ENCODE data around the gene CLEC19A. TPM values are rescaled to one million over a fixed set of nuclear protein-coding genes. Genes with fewer than 3 reads are reported as not detected.
A peak's percentile ranks its signal among the peaks of the same experiment; 100 is the strongest.
"Not testable (repeated sequence)": the region's sequence is repeated elsewhere in the genome, so short reads cannot be mapped to it uniquely, and the experiment has no call there.

The CLEC19A gene
- total RNA-seq, 1 donor from 2014 or later = 2.9 TPM

DNA sequence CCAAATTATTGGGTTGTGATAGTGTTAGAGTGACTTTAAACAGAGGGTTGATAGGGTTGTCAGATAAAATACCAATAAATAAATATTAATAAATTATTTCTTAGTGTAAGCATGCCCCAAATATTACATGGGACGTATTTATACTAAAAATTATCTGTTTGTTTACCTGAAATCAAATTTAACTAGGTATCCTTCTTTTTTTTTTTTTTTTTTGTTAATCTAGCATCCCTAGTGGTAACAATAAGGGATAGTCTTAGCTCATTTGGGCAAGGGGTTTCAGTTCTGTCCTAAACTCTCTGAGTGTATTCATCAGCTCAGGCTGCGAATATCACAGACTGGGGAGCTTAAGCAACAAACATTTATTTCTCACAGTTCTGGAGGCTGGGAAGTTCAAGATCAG is 1.3 kb downstream of the CLEC19A start:
- DNase-seq (ENCODE audit: low spot score) = no peak

GRCh38 chr16:19287241-19287640 is 1.7 kb downstream of the CLEC19A start:
- no peak for DNase-seq (ENCODE audit: low spot score)

DNA sequence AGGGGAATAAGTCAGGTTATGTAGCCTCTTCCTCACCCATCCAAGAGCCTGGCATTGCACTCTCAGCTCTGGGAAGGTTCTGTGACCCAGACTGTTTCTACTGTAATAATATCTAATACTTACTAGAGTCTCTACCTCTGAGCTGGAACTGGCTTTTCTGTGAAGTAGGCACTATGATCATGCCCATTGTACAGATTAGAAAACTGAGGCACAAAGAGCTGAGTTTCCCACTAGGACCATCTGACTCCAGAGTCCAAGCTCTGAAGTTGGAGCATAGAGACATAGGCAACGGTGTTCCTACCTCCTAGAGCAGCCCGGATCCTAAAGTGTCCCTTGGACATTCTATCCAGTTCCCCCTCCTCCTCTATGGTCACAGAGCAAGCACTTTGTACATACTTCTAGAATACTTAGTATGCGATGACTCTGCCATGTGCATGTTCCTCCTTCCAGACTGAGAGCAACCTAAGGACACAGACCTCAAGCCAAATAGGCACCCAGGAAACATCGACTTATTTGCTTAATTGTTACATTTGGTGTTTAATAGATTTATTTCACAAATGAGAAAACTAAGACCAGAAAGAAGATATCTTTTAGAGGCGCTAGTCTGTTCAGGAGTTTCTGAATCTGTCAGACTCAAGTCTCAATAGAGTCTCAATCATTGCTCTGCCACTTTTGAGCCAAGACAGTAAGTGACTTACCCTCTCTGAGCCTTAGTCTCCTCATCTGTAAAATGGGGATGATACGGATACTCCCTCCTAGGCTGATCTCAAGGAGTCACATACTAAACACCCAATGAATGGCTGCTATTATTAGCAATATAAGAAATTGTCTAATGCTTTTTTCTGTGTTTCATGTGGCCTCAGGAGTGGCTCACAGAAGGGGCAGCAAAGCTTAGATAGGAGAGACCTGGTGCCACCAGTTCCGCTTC is 3.6 kb downstream of the CLEC19A start:
- DNase-seq (ENCODE audit: low spot score) = no peak

- DNase-seq (ENCODE audit: low spot score) = no peak
Observed at GRCh38 chr16:19289811-19290485, 4.4 kb downstream of the CLEC19A start.

DNA sequence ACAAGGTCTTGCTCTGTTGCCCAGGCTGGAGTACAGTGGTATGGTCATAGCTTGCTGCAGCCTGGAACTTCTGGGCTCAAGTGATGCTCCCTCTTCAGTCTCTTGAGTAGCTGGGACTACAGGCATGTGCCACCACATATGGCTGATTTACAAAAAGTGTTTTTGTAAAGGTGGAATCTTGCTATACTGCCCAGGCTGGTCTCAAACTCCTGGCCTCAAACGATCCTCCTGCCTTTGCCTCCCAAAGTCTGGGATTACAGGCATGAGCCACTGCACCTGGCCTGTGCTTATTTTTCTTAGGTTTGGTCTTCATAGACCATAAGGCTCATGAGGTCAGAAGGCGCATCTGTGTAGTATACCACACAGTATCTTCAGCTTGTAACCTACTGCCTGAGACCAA is 5.3 kb downstream of the CLEC19A start:
- DNase-seq (ENCODE audit: low spot score) = no peak

GRCh38 chr16:19291475-19291874 is 5.9 kb downstream of the CLEC19A start:
- DNase-seq (ENCODE audit: low spot score) = no peak

DNA sequence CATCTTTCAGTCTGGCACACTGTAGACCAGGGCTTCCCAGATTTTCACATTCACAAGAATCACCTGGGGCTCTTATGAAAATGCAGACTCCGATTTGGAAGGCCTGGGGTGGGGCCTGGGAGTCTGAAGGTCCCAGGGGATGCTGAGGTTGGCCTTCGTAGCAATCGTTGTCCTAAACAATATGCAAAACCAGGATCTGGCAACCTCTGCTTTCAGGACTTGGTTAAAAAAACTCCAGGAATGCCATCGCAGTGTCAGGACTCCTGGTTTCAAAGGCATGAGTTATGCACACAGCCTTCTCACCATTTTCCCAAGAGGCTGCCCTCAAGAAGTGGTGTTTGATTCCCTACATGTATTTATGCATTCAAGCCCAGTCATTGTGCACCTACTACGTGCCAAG is 6.7 kb downstream of the CLEC19A start:
- no peak for DNase-seq (ENCODE audit: low spot score)

- DNase-seq (ENCODE audit: low spot score) = peak; percentile 63
Observed at GRCh38 chr16:19294156-19294649, 8.7 kb downstream of the CLEC19A start.

DNA sequence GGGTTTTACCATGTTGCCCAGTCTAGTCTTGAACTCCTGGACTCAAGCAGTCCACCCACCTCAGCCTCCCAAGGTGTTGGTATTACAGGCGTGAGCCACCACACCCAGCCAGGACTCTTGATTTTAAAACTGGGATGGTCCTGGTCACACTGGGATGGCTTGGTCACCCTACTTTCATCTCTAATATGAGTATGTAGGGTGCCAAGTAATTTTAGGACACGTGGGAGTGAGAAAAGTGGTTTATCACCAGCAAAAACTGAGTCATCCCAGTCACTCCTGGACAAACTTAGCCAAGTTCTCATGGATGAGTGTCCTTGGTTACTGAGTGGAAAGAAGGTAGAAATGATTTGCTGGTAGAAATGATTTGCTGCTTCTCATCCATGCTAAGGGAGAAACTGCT is 9.9 kb downstream of the CLEC19A start:
- no peak for DNase-seq (ENCODE audit: low spot score)

- DNase-seq (ENCODE audit: low spot score) = no peak
Observed at GRCh38 chr16:19297454-19297853, 11.9 kb downstream of the CLEC19A start.

- no peak for DNase-seq (ENCODE audit: low spot score)
Observed at GRCh38 chr16:19299565-19299964, 14.0 kb downstream of the CLEC19A start.

- no peak for DNase-seq (ENCODE audit: low spot score)
Observed at GRCh38 chr16:19301931-19302330, 16.4 kb downstream of the CLEC19A start.

DNA sequence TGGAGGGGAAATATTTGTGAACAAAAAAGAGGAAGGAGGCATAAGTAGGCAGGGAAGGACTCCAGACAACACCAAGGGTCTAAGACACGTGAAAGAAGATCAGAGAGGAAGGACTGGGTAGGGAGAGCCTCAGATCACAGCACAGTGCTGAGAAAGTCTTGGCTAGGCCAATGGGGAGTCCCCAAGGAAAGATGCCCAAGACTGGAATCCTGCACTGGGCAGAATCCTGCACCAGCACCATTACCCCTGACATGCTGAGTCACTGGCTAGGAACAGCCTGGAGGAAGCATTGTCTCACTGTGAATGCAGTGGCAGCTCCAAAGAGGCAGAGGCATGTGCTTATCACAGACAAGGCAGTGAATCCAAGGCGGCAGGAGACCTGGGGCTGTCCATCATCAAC is 19.2 kb downstream of the CLEC19A start:
- DNase-seq (ENCODE audit: low spot score) = peak; percentile 3

DNA sequence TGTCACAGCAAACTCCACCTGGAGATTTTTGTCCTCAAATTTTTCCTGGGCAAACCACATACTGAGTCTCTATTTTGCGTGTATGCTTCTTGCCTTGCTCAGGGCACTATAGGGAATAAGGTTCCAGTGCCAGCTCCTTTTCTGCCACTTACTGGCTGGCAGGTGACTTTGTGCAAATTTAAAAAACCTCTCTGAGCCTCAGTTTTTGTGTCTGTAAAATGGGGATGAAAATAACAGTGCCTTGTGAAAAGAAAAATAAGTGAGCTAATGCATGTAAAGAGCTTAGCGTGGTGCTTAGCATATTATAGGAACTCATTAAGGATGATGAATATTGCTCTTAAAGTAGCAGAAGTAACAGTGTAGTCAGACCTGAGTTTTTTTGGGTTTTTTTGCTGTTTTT is 19.9 kb downstream of the CLEC19A start:
- DNase-seq (ENCODE audit: low spot score) = no peak

DNA sequence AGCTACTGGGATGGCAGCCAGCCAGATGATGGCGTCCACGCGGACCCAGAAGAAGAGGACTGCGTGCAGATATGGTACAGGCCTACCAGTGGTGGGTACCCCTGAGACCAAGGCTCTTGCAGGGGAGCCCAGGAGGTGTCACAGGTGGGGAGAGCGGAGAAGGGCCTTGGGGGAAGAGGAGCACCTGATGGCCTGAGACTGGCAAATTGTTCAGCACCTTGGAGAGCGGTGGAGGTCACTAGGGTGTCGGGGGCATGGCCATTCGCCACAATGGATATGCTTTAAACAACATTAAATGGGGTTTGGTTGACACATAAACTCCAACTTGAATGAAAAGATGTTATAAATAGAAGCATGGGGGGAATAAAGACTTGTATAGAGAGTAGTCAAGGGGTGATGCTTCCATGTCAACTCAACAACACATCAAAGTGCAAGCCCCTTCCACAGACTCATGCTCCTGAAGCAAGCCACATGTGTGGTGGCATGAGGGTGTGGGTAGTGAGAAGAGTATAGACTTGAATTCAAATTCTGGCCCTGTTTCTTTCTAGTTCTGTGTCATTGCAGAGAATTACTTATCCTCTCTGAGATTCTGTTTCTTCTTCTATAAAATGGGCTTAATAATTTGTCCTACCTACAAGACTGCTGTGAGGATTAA is 22.2 kb downstream of the CLEC19A start:
- no peak for DNase-seq (ENCODE audit: low spot score)

DNA sequence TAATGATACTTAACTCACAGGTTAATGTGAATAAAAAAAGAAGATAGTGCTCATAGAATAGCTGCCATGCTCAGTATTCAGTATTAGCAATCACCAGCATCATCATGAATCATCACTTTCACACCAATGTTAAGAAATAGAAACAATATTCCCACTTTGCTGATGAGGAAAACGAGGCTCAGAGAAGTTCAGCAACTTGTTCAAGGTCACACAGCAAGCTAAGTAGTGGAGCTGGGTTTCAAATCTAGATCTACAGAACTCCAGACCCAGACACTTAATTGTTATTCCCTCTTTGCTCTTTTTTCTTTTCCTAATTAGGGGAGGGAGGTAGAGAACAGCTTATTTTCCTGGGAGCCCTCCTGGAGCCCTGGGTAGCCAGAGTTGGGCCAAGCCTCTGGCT is 22.9 kb downstream of the CLEC19A start:
- no peak for DNase-seq (ENCODE audit: low spot score)

DNA sequence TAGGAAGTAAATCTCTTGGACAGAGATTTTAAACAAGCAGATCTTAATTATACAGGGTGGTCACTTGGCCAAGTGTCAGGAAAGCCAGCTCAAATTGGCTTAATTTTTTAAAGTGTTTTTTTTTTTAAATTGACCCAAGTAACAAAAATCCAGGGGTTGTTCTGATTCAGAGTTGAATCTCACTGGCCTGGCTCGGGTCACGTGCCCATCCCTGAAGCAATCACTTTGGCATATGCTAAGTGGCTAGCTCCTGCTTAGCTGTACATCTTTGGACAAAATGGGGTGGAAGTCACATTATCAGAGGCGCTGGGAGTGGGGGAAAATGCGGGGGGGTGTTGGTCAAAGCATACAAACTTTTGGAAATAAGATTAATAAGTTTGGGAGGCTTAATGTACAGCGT is 23.6 kb downstream of the CLEC19A start:
- DNase-seq (ENCODE audit: low spot score) = no peak

- no peak for DNase-seq (ENCODE audit: low spot score)
Observed at GRCh38 chr16:19314718-19315425, 29.3 kb downstream of the CLEC19A start.

GRCh38 chr16:19315889-19316433 is 30.4 kb downstream of the CLEC19A start:
- DNase-seq (ENCODE audit: low spot score) = no peak

DNA sequence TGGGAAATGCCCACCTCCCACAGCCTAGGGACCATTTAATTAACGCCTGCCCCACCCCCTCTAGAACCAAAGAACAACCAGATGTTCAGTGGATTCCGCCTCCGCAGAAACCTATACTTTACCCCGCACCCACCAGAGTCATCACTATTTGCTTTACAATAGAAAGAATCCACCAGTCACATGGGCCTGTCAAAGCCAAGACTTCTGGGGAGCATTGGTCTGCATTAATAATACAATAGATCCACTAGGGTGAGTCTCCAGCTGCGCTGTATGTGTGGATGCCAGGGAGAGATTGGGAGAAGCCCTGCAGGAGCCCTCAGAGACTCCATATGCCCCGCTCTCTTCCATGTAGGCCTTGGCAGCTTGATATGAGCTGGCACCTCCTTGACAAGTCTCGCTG is 31.3 kb downstream of the CLEC19A start:
- no peak for DNase-seq (ENCODE audit: low spot score)

DNA sequence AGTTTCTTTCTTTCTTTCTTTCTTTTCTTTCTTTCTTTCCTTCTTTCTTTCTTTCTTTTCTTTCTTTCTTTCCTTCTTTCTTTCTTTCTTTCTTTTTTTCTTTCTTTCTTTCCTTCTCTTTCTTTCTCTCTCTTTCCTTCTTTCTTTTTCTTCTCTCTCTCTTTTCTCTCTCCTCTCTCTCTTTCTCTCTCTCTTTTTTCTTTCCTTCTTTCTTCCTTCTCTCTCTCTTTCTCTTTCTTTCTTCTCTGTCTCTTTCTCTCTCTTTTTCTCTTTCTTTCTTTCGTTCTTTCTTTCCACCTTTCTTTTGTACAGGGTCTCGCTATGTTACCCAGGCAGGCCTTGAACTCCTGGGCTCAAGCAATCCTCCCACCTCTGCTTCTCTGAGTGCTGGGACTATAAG is 35.7 kb downstream of the CLEC19A start:
- not testable (repeated sequence) for DNase-seq (ENCODE audit: low spot score)
